Measurements from ENCODE around the gene PGAP6. TPM values are rescaled to one million over a fixed set of nuclear protein-coding genes. Genes with fewer than 3 reads are reported as not detected.
A peak's percentile ranks its signal among the peaks of the same experiment; 100 is the strongest.

The PGAP6 gene
- polyA plus RNA-seq, 2 of the 4 experiments (the other 2 are of a cell fraction): 25.9 to 38.1 TPM

DNA sequence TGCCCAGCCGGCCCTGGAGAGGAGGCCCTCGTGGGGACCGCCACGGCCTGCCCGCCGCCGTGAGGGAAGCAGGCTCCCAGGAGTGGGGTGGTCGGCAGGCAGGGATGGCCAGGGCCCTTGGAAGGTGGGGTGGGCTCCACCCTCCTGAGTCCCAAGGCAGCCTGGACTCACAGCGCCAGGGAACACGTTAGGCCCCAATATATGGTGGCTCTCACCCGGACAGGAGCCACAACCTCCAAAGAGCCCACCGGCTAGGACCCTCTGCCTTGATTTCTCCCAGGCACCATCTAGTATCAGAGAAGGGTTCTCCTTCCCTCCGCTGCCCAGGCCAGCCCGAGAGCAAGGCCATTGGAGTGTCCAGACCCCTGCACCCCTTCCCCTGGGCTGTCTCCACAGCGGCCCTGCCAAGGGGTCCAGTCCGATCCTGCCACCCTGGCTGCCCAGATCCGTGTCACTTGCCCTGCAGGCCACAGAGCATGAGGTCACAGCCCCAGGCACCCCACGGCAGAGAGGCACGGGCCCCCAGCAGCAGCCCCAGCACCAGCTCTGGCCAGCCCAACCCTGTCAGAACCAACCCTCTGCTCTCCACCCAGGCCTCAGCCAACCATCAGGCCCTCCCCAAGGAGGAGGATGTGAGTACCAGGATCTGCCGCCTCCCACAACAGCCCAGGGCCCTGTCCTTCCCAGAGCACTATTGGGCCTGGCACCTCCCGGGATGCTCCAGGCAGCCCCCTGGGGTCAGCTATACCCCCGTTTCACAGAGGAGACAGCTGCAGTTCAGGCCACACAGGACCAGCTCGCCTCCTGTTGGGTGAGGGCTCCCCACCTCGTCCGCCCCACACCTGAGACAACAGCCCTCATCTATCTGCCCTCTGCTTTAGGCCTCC, 28.1 kb downstream of the PGAP6 start:
- ATAC-seq: peak; percentile 32 to 35
- peak overlapping the region; percentile 49 to 84 for H3K27ac ChIP-seq
- 90% methylated on average over 18 of the region's 25 CpGs for WGBS (ENCODE audit: missing lambda C conversion rate)

DNA sequence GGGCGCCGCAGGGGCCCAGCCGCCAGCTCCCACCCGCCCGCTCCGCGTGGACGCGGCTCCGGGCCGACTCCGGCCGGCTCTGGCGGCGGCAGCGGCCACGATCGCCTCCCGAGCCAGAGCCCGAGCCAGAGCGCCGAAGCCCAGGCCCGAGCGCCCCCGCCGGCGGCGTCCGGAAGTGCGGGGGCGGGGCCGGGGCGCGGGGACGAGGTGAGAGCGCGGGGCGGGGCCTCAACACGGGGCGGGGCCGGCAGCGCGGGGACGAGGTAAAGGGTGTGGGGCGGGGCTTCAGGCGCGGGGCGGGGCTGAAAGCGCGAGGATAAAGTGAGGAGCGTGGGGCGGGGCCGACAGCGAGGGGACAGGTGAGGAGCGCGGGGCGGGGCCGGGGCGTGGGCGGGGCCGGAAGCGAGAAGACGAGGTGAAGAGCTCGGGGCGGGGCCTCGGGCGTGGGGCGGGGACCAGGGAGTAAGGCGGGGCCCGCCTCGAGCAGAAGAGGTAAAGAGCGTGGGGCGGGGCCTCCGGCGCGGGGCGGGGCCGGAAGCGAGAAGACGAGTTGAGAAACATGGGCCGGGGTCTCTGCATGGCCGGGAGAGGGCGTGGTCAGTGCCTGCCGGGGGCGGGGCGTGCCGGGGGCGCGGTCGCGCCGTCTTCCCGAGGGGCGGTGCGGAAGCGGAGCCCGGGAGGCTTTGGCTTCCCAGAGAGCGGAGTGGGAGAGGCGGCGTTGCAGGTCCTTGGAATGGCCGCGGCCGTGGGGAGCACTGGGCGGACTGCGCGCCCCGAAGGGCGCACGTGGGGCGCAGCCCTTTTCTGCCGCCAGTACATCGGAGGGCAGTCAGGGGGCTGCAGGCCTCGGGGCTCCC, 29.0 kb downstream of the PGAP6 start, which contains the start of gene AXIN1:
Gene AXIN1 (minus strand): TSS at position 177 of the 857 bp plus-strand sequence. CDS start 5,698 bp downstream, outside the sequence.
- ATAC-seq: peak; percentile 62 to 86
- TF ChIP-seq SMC3 (IDR thresholded peaks at IDR 0.05) (peak; percentile 54), SREBF2 (IDR thresholded peaks at IDR 0.05) (no peak), JUN (IDR thresholded peaks at IDR 0.05) (peak in 1 of 2 experiments; percentile 34; a peak in 2 of 5 replicates), RNF2 (IDR thresholded peaks at IDR 0.05; ENCODE audit: borderline replicate concordance, low read depth) (no peak), PHF8 (IDR thresholded peaks at IDR 0.05; ENCODE audit: borderline replicate concordance, low read depth) (peak; percentile 53; the same call in 1 of the 2 replicates), ZSCAN20 (CRISPR knock-in tag; IDR thresholded peaks at IDR 0.05) (no peak), MAZ (IDR thresholded peaks at IDR 0.05; ENCODE audit: borderline replicate concordance, low read depth, low read length) (no peak), POLR2A (IDR thresholded peaks at IDR 0.05; ENCODE audit: low read length) (peak; percentile 64), RAD21 (conservative IDR thresholded peaks at IDR 0.05 in 1 of 2, IDR thresholded peaks at IDR 0.05 in 1 of 2) (peak; percentile 32 to 65; a peak in 4 of 5 replicates)
- TF ChIP-seq, protein P1, sequence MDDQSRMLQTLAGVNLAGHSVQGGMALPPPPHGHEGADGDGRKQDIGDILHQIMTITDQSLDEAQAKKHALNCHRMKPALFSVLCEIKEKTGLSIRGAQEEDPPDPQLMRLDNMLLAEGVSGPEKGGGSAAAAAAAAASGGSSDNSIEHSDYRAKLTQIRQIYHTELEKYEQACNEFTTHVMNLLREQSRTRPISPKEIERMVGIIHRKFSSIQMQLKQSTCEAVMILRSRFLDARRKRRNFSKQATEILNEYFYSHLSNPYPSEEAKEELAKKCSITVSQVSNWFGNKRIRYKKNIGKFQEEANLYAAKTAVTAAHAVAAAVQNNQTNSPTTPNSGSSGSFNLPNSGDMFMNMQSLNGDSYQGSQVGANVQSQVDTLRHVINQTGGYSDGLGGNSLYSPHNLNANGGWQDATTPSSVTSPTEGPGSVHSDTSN (IDR thresholded peaks at IDR 0.05): no peak
- TF ChIP-seq, protein P2, sequence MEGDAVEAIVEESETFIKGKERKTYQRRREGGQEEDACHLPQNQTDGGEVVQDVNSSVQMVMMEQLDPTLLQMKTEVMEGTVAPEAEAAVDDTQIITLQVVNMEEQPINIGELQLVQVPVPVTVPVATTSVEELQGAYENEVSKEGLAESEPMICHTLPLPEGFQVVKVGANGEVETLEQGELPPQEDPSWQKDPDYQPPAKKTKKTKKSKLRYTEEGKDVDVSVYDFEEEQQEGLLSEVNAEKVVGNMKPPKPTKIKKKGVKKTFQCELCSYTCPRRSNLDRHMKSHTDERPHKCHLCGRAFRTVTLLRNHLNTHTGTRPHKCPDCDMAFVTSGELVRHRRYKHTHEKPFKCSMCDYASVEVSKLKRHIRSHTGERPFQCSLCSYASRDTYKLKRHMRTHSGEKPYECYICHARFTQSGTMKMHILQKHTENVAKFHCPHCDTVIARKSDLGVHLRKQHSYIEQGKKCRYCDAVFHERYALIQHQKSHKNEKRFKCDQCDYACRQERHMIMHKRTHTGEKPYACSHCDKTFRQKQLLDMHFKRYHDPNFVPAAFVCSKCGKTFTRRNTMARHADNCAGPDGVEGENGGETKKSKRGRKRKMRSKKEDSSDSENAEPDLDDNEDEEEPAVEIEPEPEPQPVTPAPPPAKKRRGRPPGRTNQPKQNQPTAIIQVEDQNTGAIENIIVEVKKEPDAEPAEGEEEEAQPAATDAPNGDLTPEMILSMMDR (IDR thresholded peaks at IDR 0.05): peak; percentile 62
- TF ChIP-seq, protein P3, sequence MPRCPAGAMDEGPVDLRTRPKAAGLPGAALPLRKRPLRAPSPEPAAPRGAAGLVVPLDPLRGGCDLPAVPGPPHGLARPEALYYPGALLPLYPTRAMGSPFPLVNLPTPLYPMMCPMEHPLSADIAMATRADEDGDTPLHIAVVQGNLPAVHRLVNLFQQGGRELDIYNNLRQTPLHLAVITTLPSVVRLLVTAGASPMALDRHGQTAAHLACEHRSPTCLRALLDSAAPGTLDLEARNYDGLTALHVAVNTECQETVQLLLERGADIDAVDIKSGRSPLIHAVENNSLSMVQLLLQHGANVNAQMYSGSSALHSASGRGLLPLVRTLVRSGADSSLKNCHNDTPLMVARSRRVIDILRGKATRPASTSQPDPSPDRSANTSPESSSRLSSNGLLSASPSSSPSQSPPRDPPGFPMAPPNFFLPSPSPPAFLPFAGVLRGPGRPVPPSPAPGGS (IDR thresholded peaks at IDR 0.05): 0 out of 3 replicates have a peak, but pooled peaks have one; percentile 38
- CTCF ChIA-PET: interaction anchor here (0.9 to 12.6 kb wide), 7 partner anchors 10 to 287 kb away, joined by 3 to 76 read pairs (median 4); no protein-coding TSS in a partner anchor
- POLR2A ChIA-PET: interaction anchor here (0.5 to 2.1 kb wide), 10 partner anchors 9 to 250 kb away, joined by 3 to 11 read pairs (median 3); partner anchors contain the start of genes FAM234A and MRPL28
- FAIRE-seq: no peak
- no peaks in the 10 kb centered on the region for H3K9me3 ChIP-seq
- peak; percentile 59 to 98 for DNase-seq (ENCODE audit: low read depth in 1 of 2, low spot score in 1 of 2)
- 9% methylated on average over 4 of the region's 113 CpGs for WGBS (ENCODE audit: missing lambda C conversion rate)
- H3K4me3 ChIP-seq: peak within 1 kb of the TSS; percentile 89
- H3K4me1 ChIP-seq: peaks cover 13% of the 10 kb centered on the region; the same call in 2 of the 3 replicates
- H3K27ac ChIP-seq: peak within 1 kb of the TSS; percentile 87 to 98
- H3K4me2 ChIP-seq: peak within 1 kb of the TSS; percentile 94

More for the DNA sequence above, 28.1 kb downstream of the PGAP6 start:
- Histone ChIP-seq H3K4me3 (peak overlapping the region; percentile 34), H3K4me2 (peak overlapping the region; percentile 64), H3K9me3 (no peaks in the 10 kb centered on the region), H3K4me1 (peaks cover 13% of the 10 kb centered on the region; the same call in 2 of the 3 replicates)
- TF ChIP-seq, protein P4, sequence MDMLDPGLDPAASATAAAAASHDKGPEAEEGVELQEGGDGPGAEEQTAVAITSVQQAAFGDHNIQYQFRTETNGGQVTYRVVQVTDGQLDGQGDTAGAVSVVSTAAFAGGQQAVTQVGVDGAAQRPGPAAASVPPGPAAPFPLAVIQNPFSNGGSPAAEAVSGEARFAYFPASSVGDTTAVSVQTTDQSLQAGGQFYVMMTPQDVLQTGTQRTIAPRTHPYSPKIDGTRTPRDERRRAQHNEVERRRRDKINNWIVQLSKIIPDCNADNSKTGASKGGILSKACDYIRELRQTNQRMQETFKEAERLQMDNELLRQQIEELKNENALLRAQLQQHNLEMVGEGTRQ (IDR thresholded peaks at IDR 0.05): no peak
- no peak for TF ChIP-seq EHMT2 (IDR thresholded peaks at IDR 0.05; ENCODE audit: low read depth)
- no peak for TF ChIP-seq CHD4 (IDR thresholded peaks at IDR 0.05; ENCODE audit: borderline replicate concordance)
- TF ChIP-seq, protein P5, sequence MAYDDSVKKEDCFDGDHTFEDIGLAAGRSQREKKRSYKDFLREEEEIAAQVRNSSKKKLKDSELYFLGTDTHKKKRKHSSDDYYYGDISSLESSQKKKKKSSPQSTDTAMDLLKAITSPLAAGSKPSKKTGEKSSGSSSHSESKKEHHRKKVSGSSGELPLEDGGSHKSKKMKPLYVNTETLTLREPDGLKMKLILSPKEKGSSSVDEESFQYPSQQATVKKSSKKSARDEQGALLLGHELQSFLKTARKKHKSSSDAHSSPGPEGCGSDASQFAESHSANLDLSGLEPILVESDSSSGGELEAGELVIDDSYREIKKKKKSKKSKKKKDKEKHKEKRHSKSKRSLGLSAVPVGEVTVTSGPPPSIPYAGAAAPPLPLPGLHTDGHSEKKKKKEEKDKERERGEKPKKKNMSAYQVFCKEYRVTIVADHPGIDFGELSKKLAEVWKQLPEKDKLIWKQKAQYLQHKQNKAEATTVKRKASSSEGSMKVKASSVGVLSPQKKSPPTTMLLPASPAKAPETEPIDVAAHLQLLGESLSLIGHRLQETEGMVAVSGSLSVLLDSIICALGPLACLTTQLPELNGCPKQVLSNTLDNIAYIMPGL (CRISPR knock-in tag; IDR thresholded peaks at IDR 0.05; ENCODE audit: borderline replicate concordance): no peak
- TF ChIP-seq MAZ (IDR thresholded peaks at IDR 0.05; ENCODE audit: borderline replicate concordance, low read depth, low read length): no peak
- no peak for TF ChIP-seq POLR2AphosphoS2 (conservative IDR thresholded peaks at IDR 0.05; ENCODE audit: low read length)
- TF ChIP-seq, protein P6, sequence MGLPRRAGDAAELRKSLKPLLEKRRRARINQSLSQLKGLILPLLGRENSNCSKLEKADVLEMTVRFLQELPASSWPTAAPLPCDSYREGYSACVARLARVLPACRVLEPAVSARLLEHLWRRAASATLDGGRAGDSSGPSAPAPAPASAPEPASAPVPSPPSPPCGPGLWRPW (IDR thresholded peaks at IDR 0.05): no peak
- no peak for TF ChIP-seq JUNB (IDR thresholded peaks at IDR 0.05)
- TF ChIP-seq GATA3 (IDR thresholded peaks at IDR 0.05; ENCODE audit: borderline replicate concordance): no peak
- TF ChIP-seq CHD2 (IDR thresholded peaks at IDR 0.05; ENCODE audit: low read length, partially characterized antibody): no peak
- TF ChIP-seq ZC3H11A (IDR thresholded peaks at IDR 0.05): no peak
- no peak for TF ChIP-seq CEBPB (IDR thresholded peaks at IDR 0.05)
- no peak for TF ChIP-seq KDM5A (IDR thresholded peaks at IDR 0.05)
- FAIRE-seq (no peak), DNase-seq (ENCODE audit: low read depth in 1 of 2, low spot score in 1 of 2) (no peak)
- CTCF ChIA-PET: interaction anchor here (0.6 to 12.6 kb wide), 9 partner anchors 11 to 288 kb away, joined by 3 to 76 read pairs (median 5); no protein-coding TSS in a partner anchor
- POLR2A ChIA-PET: interaction anchor here (0.6 to 2.1 kb wide), 7 partner anchors 17 to 251 kb away, joined by 3 to 11 read pairs (median 3); partner anchors contain the start of genes FAM234A and MRPL28
